Osteocyte (in vitro differentiated cells): Measurements from ENCODE around the gene BUB1B. TPM values are rescaled to one million over a fixed set of nuclear protein-coding genes. Genes with fewer than 3 reads are reported as not detected.
A peak's percentile ranks its signal among the peaks of the same experiment; 100 is the strongest.

ENCODE experiments used
- DNase-seq: peaks from one replicate; pipeline ENCODE4 v3.0.0; 2021; ENCODE audit warnings: mixed read lengths; ENCODE audit not compliant: unreplicated experiment; ENCODE audit errors: extremely low spot score
- H3K27ac Mint-ChIP-seq: one replicate; pipeline ENCODE4 v1.8.0; 2021; ENCODE audit warnings: mild to moderate bottlenecking, mixed read lengths; ENCODE audit not compliant: unreplicated experiment
- H3K27me3 Mint-ChIP-seq: one replicate; pipeline ENCODE4 v1.8.0; 2021; ENCODE audit warnings: mixed read lengths; ENCODE audit not compliant: unreplicated experiment
- H3K36me3 Mint-ChIP-seq: one replicate; pipeline ENCODE4 v1.8.0; 2021; ENCODE audit warnings: mixed read lengths; ENCODE audit not compliant: unreplicated experiment
- H3K4me1 Mint-ChIP-seq: one replicate; pipeline ENCODE4 v1.8.0; 2021; ENCODE audit warnings: mixed read lengths; ENCODE audit not compliant: unreplicated experiment
- H3K4me3 Mint-ChIP-seq: one replicate; pipeline ENCODE4 v1.8.0; 2021; ENCODE audit warnings: mild to moderate bottlenecking, moderate library complexity, mixed read lengths; ENCODE audit not compliant: unreplicated experiment
- H3K9me3 Mint-ChIP-seq: one replicate; pipeline ENCODE4 v1.8.0; 2021; ENCODE audit warnings: mixed read lengths; ENCODE audit not compliant: unreplicated experiment
- total RNA-seq: library from RNA; stranded (reverse); gene quantifications from 2 replicates; pipeline ENCODE4 v1.2.1, GENCODE V29; 2021
- TF ChIP-seq, protein P1 (sequence below): fragments of 200-600 bp; sonication (generic); IDR thresholded peaks from 2 replicates; pipeline ENCODE4 v1.5.0; 2021; ENCODE audit warnings: antibody characterized with exemption, mild to moderate bottlenecking, moderate library complexity

BUB1B gene
- total RNA-seq, 1 donor from 2014 or later = 8.5 TPM

DNA sequence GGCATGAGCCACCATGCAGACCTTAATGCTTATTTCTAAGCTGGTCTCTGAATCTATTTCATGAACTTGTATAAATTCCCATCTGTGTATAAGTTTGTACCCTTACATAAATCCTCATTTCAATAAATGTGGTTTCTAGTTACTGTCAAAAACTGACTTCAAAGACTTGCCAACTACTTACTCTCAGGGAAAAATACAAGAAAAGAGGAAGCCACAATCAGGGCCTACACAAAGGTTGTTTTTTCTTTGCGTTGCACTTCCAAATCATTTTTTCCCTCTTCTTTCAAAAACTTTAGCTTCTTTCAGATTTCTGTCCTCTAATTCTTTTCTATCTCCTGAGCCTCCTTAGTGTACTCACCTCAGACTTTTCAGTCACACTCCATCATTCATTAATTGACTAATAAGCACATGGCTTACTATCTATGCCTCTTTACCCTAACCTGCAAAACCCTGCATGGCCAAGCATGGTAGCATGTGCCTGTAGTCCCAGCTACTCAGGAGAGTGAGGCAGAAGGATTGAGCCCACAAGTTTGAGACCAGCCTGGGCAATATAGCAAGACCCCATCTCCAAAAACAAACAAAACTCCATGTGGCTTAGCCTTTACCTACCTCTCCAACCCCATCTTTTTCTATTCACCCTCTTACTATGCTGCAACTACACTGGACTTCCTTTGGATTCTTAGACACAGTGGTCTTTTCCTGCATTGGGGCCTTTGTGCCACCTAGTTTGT is 37.7 kb downstream of the BUB1B start:
- TF ChIP-seq, protein P1, sequence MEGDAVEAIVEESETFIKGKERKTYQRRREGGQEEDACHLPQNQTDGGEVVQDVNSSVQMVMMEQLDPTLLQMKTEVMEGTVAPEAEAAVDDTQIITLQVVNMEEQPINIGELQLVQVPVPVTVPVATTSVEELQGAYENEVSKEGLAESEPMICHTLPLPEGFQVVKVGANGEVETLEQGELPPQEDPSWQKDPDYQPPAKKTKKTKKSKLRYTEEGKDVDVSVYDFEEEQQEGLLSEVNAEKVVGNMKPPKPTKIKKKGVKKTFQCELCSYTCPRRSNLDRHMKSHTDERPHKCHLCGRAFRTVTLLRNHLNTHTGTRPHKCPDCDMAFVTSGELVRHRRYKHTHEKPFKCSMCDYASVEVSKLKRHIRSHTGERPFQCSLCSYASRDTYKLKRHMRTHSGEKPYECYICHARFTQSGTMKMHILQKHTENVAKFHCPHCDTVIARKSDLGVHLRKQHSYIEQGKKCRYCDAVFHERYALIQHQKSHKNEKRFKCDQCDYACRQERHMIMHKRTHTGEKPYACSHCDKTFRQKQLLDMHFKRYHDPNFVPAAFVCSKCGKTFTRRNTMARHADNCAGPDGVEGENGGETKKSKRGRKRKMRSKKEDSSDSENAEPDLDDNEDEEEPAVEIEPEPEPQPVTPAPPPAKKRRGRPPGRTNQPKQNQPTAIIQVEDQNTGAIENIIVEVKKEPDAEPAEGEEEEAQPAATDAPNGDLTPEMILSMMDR = no peak
- Mint-ChIP-seq H3K27ac (no peak overlapping the region), H3K9me3 (no peaks in the 10 kb centered on the region), H3K36me3 (no peaks in the 10 kb centered on the region), H3K4me3 (no peak overlapping the region), H3K27me3 (no peaks in the 10 kb centered on the region), H3K4me1 (no peaks in the 10 kb centered on the region)
- DNase-seq = no peak

DNA sequence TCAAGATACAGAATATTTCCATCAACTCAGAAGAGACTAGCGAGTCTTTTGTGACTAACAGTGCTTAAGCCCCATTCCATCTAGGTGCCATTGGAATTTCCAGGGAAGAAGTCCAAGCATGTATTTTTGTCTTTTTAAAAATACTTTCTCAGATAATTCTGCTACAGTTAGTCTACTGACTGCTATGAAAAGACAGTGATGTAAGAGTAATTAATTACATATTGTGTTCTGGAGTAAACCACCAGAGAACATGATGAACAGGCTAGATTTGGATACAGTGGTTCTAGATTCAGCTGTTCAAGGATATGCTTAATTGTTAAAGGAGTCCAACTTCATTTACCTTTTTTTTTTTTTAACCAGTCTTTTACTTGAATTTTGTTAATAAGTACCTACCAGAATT is 43.2 kb downstream of the BUB1B start:
- Mint-ChIP-seq H3K36me3 (no peaks in the 10 kb centered on the region), H3K4me3 (no peak overlapping the region), H3K27ac (no peak overlapping the region), H3K9me3 (no peaks in the 10 kb centered on the region), H3K27me3 (no peaks in the 10 kb centered on the region), H3K4me1 (no peaks in the 10 kb centered on the region)
- TF ChIP-seq, protein P1 = no peak
- no peak for DNase-seq

DNA sequence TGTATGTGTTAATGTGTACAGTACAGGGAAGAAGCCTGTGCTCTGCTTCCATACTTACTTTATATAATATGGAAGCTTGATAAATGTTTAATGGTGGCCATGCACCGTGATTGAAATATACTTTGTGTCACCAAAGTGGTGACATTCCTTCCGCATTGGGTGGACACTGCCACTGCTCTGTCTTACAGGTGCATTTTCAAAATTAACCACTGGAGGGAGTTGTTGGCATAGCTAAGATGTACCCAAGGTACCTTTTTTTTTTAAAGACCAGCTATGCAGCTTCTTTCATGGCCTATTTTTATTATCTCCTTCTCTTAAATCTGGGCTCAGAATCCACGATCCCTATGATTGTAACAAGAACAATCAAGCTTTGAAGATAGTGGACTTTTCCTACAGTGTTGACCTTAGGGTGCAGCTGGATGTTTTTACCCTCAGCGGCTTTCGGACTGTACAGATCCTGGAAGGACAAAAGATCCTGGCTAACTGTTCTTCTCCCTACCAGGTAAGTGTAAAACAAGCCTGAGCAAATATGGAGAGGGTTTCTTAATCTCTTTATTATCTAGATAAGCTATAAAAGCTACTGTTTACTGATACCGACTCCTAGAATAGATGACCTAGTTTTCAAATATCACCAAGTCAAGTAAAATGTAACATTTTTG is 56.4 kb downstream of the BUB1B start:
- no peaks in the 10 kb centered on the region for H3K27me3 Mint-ChIP-seq
- TF ChIP-seq, protein P1 = peak; percentile 91
- no peak overlapping the region for H3K27ac Mint-ChIP-seq
- H3K4me3 Mint-ChIP-seq = no peak overlapping the region
- H3K36me3 Mint-ChIP-seq = no peaks in the 10 kb centered on the region
- no peak for DNase-seq
- H3K9me3 Mint-ChIP-seq = no peaks in the 10 kb centered on the region
- H3K4me1 Mint-ChIP-seq = no peaks in the 10 kb centered on the region

DNA sequence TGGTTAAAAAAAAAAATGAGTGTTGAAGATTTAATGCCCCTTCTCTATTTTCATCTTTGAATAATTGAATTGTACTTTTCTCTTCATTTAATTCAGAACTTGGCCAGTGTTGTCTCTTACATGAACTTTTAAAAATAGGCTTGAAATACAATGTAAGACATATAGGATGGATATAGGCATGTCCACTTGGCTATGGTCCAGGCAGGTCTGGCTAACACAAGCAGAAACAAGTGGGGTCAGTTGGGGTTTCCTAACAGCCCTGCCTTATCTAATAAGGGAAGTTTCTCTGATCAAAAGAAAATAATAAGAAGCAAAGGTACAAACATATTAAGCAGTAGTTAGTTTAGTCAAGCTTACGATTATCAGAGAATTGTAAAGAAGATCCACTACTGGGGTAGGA is 58.9 kb downstream of the BUB1B start:
- TF ChIP-seq, protein P1 = no peak
- H3K4me1 Mint-ChIP-seq = no peaks in the 10 kb centered on the region
- no peaks in the 10 kb centered on the region for H3K9me3 Mint-ChIP-seq
- no peak for DNase-seq
- peaks cover 3% of the 10 kb centered on the region for H3K36me3 Mint-ChIP-seq
- no peak overlapping the region for H3K27ac Mint-ChIP-seq
- no peak overlapping the region for H3K4me3 Mint-ChIP-seq
- no peaks in the 10 kb centered on the region for H3K27me3 Mint-ChIP-seq

DNA sequence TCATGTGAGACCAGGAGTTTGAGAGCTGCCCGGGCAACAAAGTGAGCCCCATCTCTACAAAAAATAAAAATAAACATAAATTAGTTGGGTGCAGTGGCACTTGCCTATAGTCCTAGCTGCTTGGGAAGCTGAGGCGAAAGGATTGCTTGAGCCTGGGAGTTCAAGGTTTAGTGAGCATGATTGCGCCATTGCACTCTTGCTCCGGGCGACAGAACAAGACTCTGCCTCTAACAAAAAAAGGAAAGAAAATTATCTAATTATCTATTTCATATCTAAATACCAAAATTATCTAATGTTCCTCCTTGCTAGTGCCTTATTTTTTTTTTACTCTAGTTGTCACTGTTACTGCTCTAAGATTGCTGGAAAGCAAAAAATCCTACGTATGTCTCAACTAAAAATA is 61.3 kb downstream of the BUB1B start:
- TF ChIP-seq, protein P1 = no peak
- Mint-ChIP-seq H3K9me3 (no peaks in the 10 kb centered on the region), H3K27me3 (no peaks in the 10 kb centered on the region), H3K4me3 (no peak overlapping the region), H3K27ac (no peak overlapping the region), H3K4me1 (no peaks in the 10 kb centered on the region), H3K36me3 (peaks cover 7% of the 10 kb centered on the region)
- DNase-seq = no peak
